Measurements from ENCODE around the gene SNX24.
"Not testable (repeated sequence)": the region's sequence is repeated elsewhere in the genome, so short reads cannot be mapped to it uniquely, and the experiment has no call there.

Gene SNX24, protein sequence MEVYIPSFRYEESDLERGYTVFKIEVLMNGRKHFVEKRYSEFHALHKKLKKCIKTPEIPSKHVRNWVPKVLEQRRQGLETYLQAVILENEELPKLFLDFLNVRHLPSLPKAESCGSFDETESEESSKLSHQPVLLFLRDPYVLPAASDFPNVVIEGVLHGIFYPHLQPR

GRCh38 chr5:122845229-122846050 lies at the start of gene SNX24:
TSS of gene SNX24 (plus strand) at chr5:122845613. CDS start at chr5:122845634, 21 bp downstream.
- DNase-seq = no peak

GRCh38 chr5:122805481-122805880 lies 39.9 kb upstream of the SNX24 start:
- DNase-seq = no peak

GRCh38 chr5:122810405-122810804 lies 35.0 kb upstream of the SNX24 start:
- DNase-seq = no peak

GRCh38 chr5:122815218-122815767 lies 30.1 kb upstream of the SNX24 start:
- DNase-seq = no peak

DNA sequence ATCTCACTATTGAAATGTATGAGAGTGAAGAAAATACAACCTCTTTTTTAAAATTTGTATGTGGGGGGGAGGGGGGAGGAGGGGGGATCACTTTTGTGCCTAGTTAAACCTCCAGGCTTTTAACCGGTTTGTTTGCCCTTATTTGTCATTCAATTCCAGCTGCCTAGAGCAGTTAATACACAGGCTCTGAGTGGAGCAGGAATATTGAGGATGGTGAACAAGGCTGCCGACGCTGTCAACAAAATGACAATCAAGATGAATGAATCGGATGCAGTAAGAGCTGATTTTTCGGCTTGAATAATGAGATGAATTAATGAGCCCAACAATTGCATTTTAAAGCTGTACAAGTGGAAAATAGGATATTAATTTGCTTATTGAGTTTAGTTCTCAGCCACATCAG lies 28.7 kb upstream of the SNX24 start:
- no peak for DNase-seq

GRCh38 chr5:122831984-122832383 lies 13.4 kb upstream of the SNX24 start:
- DNase-seq = no peak

DNA sequence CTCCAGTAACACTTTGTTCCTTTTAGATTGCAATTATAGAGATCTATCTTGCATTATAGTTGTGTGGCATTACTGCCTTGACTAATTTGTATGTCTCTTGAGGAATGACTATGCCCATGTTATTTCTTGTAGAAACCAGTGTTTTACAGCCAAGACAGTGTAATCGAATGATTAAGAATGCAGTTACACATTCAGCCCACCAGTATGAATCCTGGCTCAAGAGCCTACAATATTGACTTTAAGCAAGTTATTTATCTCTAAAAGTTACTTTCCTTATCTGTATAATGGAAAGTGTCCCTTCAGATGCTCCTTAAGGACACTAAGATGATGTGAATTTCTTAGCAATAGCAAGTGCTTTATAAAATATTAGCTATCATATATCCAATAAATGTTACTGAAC lies 9.7 kb upstream of the SNX24 start:
- DNase-seq = no peak

DNA sequence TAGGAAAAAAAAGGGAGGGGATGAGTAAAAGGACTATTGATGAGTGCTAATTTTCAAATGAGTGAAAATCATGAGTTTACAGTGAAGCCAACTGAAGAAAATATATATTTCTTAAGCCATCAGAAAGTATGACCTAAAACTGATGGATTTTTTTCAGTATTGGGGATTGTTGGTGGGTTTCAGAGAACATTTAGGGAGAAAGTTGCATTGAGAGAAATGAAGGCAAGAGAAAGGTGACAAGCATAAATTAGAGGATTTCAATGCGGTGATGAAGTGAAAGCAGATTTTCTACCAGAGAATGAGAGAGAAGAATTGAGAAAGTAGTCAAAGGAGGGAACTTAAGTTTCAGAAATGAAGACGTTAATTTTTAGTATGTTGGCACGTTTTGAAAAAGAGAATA lies 8.5 kb upstream of the SNX24 start:
- no peak for DNase-seq

GRCh38 chr5:122839731-122840130 lies 5.7 kb upstream of the SNX24 start:
- no peak for DNase-seq

DNA sequence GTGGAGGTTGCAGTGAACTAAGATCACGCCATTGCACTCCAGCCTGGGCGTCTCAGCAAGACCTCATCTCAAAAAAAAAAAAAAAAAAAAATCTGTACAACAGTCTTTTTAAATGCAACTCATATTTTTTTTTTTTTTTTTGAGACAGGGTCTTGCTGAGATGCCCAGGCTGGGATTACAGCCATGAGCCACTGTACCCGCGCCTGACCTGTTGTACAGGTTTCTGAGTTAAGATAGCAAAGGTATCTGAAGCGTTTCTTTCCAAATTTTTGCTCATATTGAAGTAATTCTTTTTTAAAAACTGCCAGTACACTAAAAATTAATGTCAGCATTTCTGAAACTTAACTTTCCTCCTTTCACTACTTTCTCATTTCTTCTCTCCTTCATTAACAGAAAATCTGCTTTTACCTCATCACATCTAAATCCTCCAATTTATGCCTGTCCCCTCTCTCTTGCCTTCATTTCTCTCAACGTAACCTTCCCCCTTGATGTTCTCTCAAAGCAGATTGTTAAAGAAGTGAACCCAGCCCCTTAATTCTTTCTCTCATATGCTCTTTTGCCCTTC lies 3.3 kb upstream of the SNX24 start:
- no peak for DNase-seq

- no peak for DNase-seq
These were observed 1.1 kb upstream of the SNX24 start for GRCh38 chr5:122844136-122844909.

DNA sequence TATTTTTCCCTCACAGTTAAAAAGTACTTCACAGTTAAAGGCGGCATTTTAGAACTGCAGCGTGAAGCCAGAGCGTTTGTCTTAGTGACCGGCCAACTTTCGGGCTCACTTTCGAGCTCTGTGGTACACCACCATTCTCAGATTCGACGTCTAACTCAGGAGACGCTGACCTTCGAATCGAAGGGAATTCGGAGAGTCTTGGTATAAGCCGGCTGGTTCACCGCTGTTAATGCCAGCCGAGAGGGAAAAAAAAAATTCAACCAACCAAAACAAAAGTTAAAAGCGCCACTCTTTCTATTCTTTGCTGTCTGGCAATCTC lies 544 bp upstream of the SNX24 start:
- DNase-seq = no peak

GRCh38 chr5:122846051-122846550 lies 688 bp downstream of the SNX24 start:
- no peak for DNase-seq

DNA sequence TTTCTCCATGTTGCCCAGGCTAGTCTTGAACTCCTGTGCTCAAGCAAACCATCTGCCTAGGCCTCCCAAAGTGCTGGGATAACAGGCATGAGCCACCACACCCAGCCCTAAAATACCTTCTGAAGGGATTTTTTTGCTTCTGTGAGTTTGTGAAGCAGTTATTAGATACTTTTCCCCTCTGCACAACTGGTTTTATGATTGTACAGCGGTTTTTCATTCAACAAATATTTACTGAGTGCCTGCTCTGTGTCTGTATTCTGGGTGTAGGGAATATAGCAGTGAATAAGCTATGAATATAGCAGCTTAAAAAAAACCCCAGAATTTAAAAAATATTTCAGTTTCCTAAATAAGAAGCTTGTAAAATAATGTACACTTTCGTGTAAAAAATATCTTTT lies 2.3 kb downstream of the SNX24 start:
- DNase-seq = no peak

GRCh38 chr5:122849771-122850170 lies 4.4 kb downstream of the SNX24 start:
- no peak for DNase-seq

DNA sequence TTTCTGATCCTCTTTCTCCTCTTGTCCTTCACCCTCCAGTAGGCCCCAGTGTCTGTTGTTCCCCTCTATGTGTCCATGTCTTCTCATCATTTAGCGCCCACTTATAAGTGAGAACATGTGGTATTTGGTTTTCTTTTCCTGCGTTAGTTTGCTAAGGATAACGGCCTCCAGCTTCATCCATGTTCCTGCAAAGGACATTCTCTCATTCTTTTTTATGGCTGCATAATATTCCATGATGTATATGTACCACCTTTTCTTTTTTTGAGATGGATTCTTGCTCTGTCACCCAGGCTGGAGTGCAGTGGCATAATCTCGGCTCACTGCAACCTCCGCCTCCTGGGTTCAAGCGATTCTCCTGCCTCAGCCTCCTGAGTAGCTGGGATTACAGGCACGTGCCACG lies 12.1 kb downstream of the SNX24 start:
- not testable (repeated sequence) for DNase-seq

DNA sequence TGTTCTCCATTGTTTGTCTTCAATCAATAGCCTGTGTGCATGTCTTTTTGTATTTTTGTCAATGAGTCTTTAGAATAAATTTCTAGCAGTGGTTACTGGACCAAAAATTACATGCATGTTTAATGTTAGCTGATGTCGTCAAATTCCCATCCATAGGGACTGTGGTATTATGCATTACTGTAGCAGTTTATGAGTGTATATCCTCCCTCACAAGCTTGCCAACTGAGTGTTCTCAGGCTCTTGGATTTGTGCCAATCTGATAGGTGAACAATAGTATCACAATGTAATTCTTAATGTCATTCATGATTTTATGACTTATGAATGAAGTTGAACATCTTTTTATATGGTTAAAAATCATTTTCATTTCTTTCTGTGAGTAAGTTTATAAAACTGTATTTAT lies 13.0 kb downstream of the SNX24 start:
- DNase-seq = no peak

DNA sequence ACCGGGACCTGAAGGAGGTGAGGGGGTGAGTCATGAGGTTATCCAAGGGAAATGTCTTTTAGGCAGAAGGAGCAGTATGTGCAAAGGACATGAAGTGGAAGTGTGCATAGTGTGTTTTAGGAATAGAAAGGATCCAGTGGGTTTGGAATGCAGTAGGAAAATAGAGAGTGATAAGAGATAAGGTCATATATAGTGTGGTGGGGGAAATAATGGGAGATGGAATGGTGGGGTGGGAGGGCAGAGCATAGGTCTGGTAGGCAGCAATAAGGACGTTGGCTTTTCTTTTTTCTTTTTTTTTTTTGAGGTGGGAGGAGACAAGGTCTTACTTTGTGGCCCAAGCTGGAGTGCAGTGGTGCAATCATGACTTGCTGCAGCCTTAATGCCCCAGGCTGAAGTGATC lies 17.8 kb downstream of the SNX24 start:
- no peak for DNase-seq

- DNase-seq = no peak
These were observed 18.3 kb downstream of the SNX24 start for GRCh38 chr5:122863721-122864120.

GRCh38 chr5:122864400-122864799 lies 19.0 kb downstream of the SNX24 start:
- no peak for DNase-seq

GRCh38 chr5:122864842-122865241 lies 19.4 kb downstream of the SNX24 start:
- DNase-seq = no peak

DNA sequence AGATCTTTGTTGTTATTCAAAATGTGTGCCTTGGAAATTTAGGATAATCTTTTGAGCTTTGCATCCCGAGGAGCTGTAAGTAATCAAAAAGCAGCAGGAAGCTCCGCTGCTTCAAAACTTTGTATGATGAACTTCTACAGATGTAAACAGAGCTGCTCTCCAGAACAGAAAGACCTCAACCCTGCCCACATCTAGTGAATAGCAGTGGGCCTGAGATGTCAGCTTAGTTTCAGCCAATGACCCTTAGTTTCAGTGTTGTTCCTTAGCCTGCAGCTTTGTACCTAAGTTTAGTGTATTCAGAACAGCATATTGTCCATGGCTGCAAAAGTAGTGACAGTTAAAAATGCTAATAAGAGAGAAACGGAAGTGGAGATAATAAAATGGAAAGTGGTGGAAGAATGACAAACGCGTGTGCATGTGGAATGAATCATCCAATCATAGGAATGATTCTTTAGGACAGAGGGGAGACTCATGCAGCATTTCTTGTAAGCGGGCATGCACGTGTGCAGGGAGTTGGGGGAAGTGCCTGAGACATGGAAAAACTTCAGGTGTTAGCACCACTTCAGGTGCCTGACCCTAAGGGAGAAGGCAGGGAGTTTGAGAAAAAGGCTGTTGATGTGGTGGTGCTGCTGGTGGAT lies 24.9 kb downstream of the SNX24 start:
- DNase-seq = no peak

DNA sequence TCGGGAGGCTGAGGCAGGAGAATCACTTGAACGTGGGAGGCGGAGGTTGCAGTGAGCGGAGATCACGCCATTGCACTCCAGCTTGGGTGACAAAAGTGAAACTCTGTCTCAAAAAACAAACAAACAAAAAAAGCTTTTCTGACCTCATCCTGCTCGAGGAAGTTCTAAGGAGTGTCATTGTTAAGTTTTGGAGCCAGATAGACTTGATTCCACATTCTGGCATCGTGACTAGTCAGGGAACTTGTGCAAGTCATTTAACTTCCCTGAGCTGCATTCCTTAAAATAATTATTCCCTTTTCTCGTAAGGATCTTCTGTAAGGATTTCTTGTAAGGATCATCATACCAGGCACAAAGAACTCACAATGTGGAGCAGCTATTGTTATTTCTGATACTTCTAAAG lies 26.2 kb downstream of the SNX24 start:
- no peak for DNase-seq

Measured in cerebellar nuclear complex (tissue), 1 donor.